A549 (cell line): ENCODE measurements around the gene ACACA.

Experiments used
- GATA3 ChIP-seq: IDR thresholded peaks from 2 replicates; pipeline ENCODE4 v1.6.1; 2012; ENCODE audit warnings: borderline replicate concordance
- TP53 ChIP-seq: fragments of 250-450 bp; sonication (Bioruptor Pico); IDR thresholded peaks from 2 replicates; pipeline ENCODE4 v1.5.0; 2021; ENCODE audit warnings: mild to moderate bottlenecking, moderate library complexity
- ZC3H11A ChIP-seq: fragments of 450-650 bp; IDR thresholded peaks from 2 replicates; pipeline ENCODE4 v1.6.1; 2014; ENCODE audit warnings: antibody characterized with exemption, mild to moderate bottlenecking
- TF ChIP-seq, protein P1 (sequence below): fragments of >200 bp; sonication (Bioruptor Twin); formaldehyde crosslinking; IDR thresholded peaks from 3 replicates; pipeline ENCODE4 v1.5.1; 2016
- TF ChIP-seq, protein P2 (sequence below): fragments of 200-600 bp; sonication (generic); IDR thresholded peaks from 2 replicates; pipeline ENCODE4 v1.6.1; 2016; ENCODE audit warnings: antibody characterized with exemption, mild to moderate bottlenecking, moderate library complexity
- TF ChIP-seq, protein P3 (sequence below): IDR thresholded peaks from 2 replicates; pipeline ENCODE4 v1.6.1; 2012
- TF ChIP-seq, protein P4 (sequence below): fragments of 250-450 bp; sonication (Bioruptor Pico); IDR thresholded peaks from 2 replicates; pipeline ENCODE4 v1.5.0; 2021; ENCODE audit warnings: mild to moderate bottlenecking, moderate library complexity, borderline replicate concordance

DNA sequence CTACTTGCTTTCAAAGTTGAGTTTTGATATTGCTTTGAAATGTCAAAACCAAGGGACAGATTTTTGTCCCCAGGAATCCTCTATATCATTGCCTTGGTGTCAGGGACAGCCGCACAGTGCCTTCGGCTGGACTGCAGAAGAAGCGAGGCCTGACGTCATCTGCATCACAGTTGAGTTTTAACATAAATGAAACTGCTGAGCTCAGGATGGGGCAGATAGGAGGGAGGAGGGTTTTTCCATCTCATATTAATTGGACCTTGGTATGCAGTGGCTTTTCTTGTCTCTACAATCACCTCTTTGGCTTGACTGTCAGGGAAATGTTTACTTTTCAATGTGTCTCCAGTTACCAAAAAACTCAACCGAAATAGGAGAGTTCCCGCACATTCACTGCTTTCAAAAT lies 346.5 kb downstream of the ACACA start:
- no peak for TF ChIP-seq ZC3H11A
- TF ChIP-seq, protein P1, sequence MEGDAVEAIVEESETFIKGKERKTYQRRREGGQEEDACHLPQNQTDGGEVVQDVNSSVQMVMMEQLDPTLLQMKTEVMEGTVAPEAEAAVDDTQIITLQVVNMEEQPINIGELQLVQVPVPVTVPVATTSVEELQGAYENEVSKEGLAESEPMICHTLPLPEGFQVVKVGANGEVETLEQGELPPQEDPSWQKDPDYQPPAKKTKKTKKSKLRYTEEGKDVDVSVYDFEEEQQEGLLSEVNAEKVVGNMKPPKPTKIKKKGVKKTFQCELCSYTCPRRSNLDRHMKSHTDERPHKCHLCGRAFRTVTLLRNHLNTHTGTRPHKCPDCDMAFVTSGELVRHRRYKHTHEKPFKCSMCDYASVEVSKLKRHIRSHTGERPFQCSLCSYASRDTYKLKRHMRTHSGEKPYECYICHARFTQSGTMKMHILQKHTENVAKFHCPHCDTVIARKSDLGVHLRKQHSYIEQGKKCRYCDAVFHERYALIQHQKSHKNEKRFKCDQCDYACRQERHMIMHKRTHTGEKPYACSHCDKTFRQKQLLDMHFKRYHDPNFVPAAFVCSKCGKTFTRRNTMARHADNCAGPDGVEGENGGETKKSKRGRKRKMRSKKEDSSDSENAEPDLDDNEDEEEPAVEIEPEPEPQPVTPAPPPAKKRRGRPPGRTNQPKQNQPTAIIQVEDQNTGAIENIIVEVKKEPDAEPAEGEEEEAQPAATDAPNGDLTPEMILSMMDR, result no peak
- TF ChIP-seq, protein P2, sequence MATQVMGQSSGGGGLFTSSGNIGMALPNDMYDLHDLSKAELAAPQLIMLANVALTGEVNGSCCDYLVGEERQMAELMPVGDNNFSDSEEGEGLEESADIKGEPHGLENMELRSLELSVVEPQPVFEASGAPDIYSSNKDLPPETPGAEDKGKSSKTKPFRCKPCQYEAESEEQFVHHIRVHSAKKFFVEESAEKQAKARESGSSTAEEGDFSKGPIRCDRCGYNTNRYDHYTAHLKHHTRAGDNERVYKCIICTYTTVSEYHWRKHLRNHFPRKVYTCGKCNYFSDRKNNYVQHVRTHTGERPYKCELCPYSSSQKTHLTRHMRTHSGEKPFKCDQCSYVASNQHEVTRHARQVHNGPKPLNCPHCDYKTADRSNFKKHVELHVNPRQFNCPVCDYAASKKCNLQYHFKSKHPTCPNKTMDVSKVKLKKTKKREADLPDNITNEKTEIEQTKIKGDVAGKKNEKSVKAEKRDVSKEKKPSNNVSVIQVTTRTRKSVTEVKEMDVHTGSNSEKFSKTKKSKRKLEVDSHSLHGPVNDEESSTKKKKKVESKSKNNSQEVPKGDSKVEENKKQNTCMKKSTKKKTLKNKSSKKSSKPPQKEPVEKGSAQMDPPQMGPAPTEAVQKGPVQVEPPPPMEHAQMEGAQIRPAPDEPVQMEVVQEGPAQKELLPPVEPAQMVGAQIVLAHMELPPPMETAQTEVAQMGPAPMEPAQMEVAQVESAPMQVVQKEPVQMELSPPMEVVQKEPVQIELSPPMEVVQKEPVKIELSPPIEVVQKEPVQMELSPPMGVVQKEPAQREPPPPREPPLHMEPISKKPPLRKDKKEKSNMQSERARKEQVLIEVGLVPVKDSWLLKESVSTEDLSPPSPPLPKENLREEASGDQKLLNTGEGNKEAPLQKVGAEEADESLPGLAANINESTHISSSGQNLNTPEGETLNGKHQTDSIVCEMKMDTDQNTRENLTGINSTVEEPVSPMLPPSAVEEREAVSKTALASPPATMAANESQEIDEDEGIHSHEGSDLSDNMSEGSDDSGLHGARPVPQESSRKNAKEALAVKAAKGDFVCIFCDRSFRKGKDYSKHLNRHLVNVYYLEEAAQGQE, result no peak
- no peak for TF ChIP-seq TP53 (CRISPR knock-in tag)
- TF ChIP-seq, protein P3, sequence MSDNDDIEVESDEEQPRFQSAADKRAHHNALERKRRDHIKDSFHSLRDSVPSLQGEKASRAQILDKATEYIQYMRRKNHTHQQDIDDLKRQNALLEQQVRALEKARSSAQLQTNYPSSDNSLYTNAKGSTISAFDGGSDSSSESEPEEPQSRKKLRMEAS, result no peak
- no peak for TF ChIP-seq GATA3
- TF ChIP-seq, protein P4, sequence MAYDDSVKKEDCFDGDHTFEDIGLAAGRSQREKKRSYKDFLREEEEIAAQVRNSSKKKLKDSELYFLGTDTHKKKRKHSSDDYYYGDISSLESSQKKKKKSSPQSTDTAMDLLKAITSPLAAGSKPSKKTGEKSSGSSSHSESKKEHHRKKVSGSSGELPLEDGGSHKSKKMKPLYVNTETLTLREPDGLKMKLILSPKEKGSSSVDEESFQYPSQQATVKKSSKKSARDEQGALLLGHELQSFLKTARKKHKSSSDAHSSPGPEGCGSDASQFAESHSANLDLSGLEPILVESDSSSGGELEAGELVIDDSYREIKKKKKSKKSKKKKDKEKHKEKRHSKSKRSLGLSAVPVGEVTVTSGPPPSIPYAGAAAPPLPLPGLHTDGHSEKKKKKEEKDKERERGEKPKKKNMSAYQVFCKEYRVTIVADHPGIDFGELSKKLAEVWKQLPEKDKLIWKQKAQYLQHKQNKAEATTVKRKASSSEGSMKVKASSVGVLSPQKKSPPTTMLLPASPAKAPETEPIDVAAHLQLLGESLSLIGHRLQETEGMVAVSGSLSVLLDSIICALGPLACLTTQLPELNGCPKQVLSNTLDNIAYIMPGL, result no peak
